Stimulated activated CD4-positive, alpha-beta T cell treated with anti-CD3 and anti-CD28 coated beads, TNF-alpha, amount 100 ng/mL, for 1 hour (primary cell): ENCODE data around the gene UTP11.

Experiments used
- DNase-seq, 3 donors: peaks; one replicate each; pipeline ENCODE4 v3.0.0-alpha.2; 2020; ENCODE audit warnings: low read depth in 3 of 3, low spot score in 1 of 3

Gene UTP11

DNA sequence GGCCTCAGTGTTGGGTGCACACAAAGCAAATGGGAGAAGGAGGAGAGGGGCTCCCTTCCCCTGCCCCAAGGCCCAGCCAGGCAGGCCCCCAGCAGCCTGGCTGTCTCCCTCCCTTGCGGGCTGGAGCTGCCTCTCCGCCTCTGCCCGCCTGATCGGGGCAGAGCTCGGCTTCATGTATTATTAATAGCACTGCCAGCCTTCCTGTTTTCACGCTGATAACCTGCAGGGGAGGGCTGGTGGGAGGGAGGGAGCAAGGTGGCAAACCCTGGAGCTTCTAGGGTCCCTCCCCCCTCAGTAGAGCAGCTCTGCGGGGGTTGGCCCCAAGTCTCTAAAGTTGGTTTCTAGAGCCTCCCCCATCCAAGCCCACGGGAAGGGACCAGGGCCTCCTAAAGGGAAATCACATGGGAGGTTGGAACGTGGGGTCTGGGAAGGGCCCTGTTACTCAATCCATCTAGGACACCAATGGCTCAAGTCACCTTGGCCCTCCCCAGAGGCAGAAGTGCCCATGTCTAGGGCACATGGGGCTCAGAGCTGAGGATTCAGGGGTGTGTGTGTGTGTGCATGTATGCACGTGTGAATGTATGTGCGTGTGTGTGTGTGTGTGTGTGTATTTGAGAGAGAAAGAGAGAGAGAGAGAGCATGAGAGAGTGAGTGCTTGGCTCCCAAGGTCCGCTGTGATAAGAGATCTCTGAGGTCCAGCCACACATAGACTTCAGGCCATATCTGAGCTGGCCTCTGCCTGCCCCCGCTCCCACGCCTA lies 55.9 kb downstream of the UTP11 start:
- no peak for DNase-seq

DNA sequence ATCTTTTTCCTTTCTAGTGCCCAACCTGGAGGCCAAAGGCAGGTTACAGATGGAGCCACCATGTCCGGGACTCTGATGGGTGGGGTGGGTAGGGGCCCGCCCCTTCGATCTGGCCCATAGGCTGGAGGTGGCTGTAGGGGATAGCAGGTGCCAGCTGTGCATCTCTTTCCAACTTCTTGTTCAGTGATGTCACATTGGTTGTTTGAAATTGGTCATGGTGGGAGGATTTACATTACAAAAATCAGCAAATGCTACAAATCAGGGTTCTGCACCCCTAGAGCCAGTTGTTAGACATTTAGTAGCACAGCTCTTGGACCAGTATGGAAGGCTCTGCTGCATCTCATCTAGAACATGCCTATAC lies 56.4 kb downstream of the UTP11 start:
- no peak for DNase-seq

DNA sequence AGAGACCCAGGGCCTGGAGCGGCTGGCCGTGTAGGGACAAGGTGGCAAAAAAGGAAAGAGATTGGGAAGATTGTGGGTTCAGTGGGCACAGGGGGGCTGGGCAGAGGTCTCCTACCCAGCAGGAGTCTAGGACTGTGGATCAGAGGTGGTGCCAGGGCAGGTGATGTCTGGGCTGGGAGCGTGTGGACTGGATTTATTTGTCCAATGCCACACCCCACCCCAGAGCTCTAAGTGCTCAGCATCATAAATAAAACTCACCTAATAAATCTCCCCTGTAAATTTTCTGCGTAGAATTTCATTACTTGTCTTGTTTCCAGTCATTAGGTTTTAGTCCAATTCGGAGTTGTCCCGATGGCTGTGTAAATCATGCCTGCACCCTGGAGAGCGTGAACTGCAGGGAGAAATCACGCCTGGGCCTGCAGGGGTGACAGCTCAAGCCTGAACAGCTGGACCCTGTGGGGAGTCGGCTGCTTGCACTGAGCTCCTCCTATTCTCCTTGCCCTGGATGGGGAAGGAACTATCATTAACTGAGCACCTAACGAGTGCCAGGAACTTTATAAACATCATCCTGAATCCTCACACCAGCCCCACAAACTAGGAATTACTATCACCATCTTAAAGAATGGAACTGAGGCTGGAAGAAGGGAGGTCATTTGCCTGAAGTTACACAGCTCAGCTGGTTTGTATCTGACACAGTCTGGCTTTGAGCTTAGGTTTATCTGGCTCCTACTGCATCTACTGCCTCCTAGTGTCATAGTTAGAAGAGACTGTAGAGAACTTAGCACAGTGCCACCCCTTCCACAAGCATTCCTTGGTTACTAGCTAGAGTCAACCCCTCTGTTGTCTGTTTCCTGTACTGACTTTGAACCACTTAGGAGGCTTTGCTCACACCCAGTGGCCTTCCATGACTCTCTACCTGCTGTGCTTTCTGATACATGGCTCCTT lies 59.0 kb downstream of the UTP11 start:
- DNase-seq = no peak

DNA sequence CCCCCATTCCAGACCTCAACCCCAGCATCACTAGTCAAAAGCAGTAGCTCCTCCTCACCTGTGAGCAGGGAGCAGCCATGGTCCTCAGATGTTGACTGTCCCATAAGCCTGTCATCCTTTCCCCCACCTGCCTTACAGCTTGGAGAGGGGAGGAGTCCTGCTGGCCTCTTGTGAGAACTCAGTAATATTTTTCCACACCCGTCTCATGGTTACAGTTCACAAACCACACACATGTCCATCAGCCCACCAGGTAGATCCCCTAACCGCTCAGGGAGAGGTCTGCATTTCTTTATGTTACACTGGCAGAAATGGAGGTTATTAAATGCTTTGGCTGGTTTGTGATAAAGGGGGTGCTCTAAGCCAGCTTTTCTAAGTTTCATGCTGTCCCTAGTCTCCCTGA lies 60.3 kb downstream of the UTP11 start:
- DNase-seq = no peak

DNA sequence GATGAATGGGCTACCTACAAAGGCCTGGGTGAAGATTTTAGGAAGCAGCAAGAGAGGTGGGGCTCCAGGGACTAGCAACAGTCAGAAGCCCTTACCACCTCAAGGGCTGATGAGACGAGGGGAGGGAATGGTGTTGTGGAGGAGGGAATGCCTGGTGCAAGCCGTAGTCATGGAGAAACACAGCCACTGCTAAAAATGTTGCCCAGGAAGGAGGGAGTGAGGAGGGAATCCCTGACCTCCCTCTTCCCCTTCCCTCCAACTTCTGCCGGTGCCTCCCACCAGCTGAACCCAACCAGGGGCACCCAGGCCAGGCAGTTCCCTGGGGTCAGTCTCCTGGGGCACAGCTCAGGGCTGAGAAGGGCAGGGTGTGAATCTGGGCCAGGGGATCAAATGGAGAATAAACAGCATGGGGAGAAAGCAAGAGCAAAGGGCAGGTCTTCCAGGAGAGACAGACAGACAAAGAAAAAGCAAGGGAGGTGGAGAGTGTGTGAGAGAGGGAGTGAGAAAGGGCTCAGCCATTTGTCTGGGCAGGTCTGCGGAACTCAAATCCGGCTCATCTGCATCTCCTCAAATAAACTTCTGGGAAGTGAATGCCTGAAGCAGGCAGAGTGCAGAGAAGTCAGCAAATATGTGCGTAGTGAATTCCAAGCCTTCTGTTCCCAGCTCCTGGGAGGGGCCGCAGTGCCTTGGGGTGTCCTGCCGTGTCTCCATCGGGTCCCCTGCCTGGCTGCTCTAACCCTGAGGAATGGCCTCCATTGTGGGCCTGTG lies 61.2 kb downstream of the UTP11 start:
- no peak for DNase-seq

DNA sequence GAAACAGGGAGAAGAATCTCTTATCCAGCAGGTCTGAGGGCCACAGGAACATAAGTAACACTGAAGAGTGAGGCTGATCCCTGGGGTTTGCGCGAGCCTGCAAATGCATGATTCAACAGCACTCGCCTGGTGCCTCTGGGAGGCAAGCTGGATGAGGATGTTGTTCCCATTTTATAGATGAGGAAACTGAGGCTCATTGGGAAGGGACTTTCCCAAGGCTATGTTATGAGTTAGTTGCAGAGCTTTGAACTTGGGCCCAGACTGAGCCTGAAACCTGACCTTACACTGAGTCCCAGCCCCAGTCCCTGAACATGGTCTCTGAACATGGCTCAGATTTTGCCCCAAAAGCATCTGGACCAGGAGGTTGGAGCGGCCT lies 61.8 kb downstream of the UTP11 start:
- DNase-seq = no peak
